HepG2 (cell line): ENCODE data around the gene BCAS1. TPM values are rescaled to one million over a fixed set of nuclear protein-coding genes. Genes with fewer than 3 reads are reported as not detected.

Experiments used
- ATAC-seq: fragments of 200-7000 bp; cut with Tn5 transposase; 3 replicates; pipeline ENCODE4 v1.9.1; 2020; ENCODE audit warnings: mild to moderate bottlenecking, moderate library complexity
- BruUV-seq: library from RNA; stranded (reverse); fragments of 400-500 nt; replicated peaks from 2 replicates; lab custom pipeline; 2021; lab: Mats Ljungman, UMichigan
- CTCF ChIA-PET: fragments of 300-600 bp; formaldehyde crosslinking; extraction: SDS; loops from one replicate; lab custom pipeline; 2021; ENCODE audit warnings: low total read pairs, inconsistent platforms, low intra/inter-chr PET ratio; lab: Yijun Ruan, JAX
- POLR2A ChIA-PET: fragments of 350-600 bp; sonication (Branson Sonifier 250); formaldehyde crosslinking; loops from one replicate; lab custom pipeline; 2020; ENCODE audit warnings: antibody characterized with exemption, inconsistent platforms; lab: Yijun Ruan, JAX
- DNase-seq: peaks from one replicate; pipeline ENCODE4 v3.0.0-alpha.2; 2015; ENCODE audit warnings: low spot score
- FAIRE-seq: peaks from 3 replicates; lab custom pipeline; 2011; peaks lifted over from hg19 to GRCh38; lab: Jason Lieb, UNC
- H2AFZ ChIP-seq: one replicate; pipeline ENCODE4 v1.6.1; 2011; ENCODE audit warnings: low read length, inconsistent platforms
- H3K27ac ChIP-seq: fragments of 300-600 bp; 3 replicates; pipeline ENCODE4 v1.8.0; 2011; ENCODE audit warnings: mixed run types, mild to moderate bottlenecking, mixed read lengths, low read length, inconsistent platforms; ENCODE audit not compliant: insufficient read depth; ENCODE audit errors: extremely low read length
- H3K27me3 ChIP-seq, 2 experiments: fragments of 200-600 bp in 1 of 2; 2 replicates in 1 of 2; 3 replicates in 1 of 2; pipeline versions ENCODE4 v1.6.0 to v1.8.0; 2011; ENCODE audit warnings: low read length in 2 of 2, mild to moderate bottlenecking in 2 of 2, moderate library complexity in 2 of 2, inconsistent platforms in 1 of 2; ENCODE audit not compliant: insufficient read depth in 2 of 2, control insufficient read depth in 1 of 2
- H3K36me3 ChIP-seq, 2 experiments: fragments of 200-600 bp in 1 of 2; replicated peaks in 1 of 2; 2 replicates in 1 of 2; 3 replicates in 1 of 2; pipeline versions ENCODE4 v1.5.1 to v1.8.0; 2011; ENCODE audit warnings: low read length in 2 of 2, inconsistent platforms in 1 of 2; ENCODE audit not compliant: insufficient read depth in 2 of 2, control insufficient read depth in 1 of 2
- H3K4me1 ChIP-seq: 2 replicates; pipeline ENCODE4 v1.5.1; 2012; ENCODE audit warnings: low read length, inconsistent platforms; ENCODE audit not compliant: insufficient read depth
- H3K4me2 ChIP-seq: 2 replicates; pipeline ENCODE4 v1.6.0; 2011; ENCODE audit warnings: low read depth, low read length, inconsistent platforms
- H3K4me3 ChIP-seq, 3 experiments: fragments of 200-600 bp in 1 of 3; sonication (generic), shearing (Covaris generic) in 1 of 3; replicated peaks in 1 of 3; 2 replicates each; pipeline ENCODE4 v1.5.1; 2011 to 2016; ENCODE audit warnings: low read length in 3 of 3, inconsistent platforms in 2 of 3, low read depth in 2 of 3, mild to moderate bottlenecking in 2 of 3, control low read depth in 1 of 3, mixed read lengths in 1 of 3; ENCODE audit not compliant: insufficient read depth in 1 of 3
- H3K79me2 ChIP-seq: one replicate; pipeline ENCODE4 v1.6.1; 2011; ENCODE audit warnings: low read length, inconsistent platforms; ENCODE audit not compliant: insufficient read depth
- H3K9ac ChIP-seq: 2 replicates; pipeline ENCODE4 v1.6.0; 2011; ENCODE audit warnings: mild to moderate bottlenecking, low read depth, low read length, inconsistent platforms; ENCODE audit not compliant: insufficient read depth
- H3K9me3 ChIP-seq: 2 replicates; pipeline ENCODE4 v1.5.1; 2012; ENCODE audit warnings: mild to moderate bottlenecking, low read length
- H4K20me1 ChIP-seq: 2 replicates; pipeline ENCODE4 v1.6.0; 2011; ENCODE audit warnings: inconsistent platforms, mild to moderate bottlenecking, low read length, moderate library complexity; ENCODE audit not compliant: insufficient read depth
- MAFK ChIP-seq, 2 experiments: IDR thresholded peaks in 1 of 2; conservative IDR thresholded peaks in 1 of 2; 2 replicates each; pipeline ENCODE4 v1.6.1; 2011; ENCODE audit warnings: improper control_type of control experiment in 2 of 2, low read length in 2 of 2
- NFATC3 ChIP-seq: sonication (generic); formaldehyde crosslinking; IDR thresholded peaks from 2 replicates; pipeline ENCODE4 v1.5.1; 2020; ENCODE audit warnings: mild to moderate bottlenecking, missing genetic modification reagents
- NFYB ChIP-seq: sonication (generic); formaldehyde crosslinking; IDR thresholded peaks from 2 replicates; pipeline ENCODE4 v1.4.0; 2020; ENCODE audit warnings: missing genetic modification reagents
- TGIF2 ChIP-seq: IDR thresholded peaks from 2 replicates; pipeline ENCODE4 v1.6.1; 2016; ENCODE audit warnings: control low read depth, missing compliant biosample characterization
- ZFP37 ChIP-seq: sonication (generic); formaldehyde crosslinking; IDR thresholded peaks from 2 replicates; pipeline ENCODE4 v1.4.0; 2020; ENCODE audit warnings: missing genetic modification reagents, borderline replicate concordance
- WGBS: methylation state at CpG from one replicate; pipeline ENCODE4 v1.1.6; 2017; ENCODE audit warnings: low lambda C conversion rate; 5-methylcytosine and 5-hydroxymethylcytosine counted together
- in situ Hi-C: cut with HindIII; loops from 2 replicates; pipeline ENCODE4 v1.10.0; 2017; ENCODE audit warnings: low pct_unique_long_range_greater_than_20kb; ENCODE audit not compliant: extremely low pct_ligation_motif_present
- intact Hi-C: fragments of 100-400 bp; cut with micrococcal nuclease; formaldehyde crosslinking; loops from one replicate; pipeline ENCODE4 v1.10.0; 2022; ENCODE audit not compliant: unreplicated experiment
- polyA plus RNA-seq, 8 experiments: library from polyadenylated mRNA; depleted of rRNA in 3 of 8; stranded (reverse) in 7 of 8; unstranded in 1 of 8; fragments of >200 nt; fragmentation: Illumina TruSeq in 4 of 8; extraction: Trizol in 4 of 8; gene quantifications; 2 replicates each; pipeline versions ENCODE4 v1.2.1 to v1.2.3, GENCODE V29; 2011 to 2016; ENCODE audit warnings: low read depth in 4 of 8, missing spikeins in 1 of 8, mixed read lengths in 1 of 8; ENCODE audit not compliant: insufficient read depth in 1 of 8
- total RNA-seq, 5 experiments: library from RNA; depleted of rRNA; stranded (reverse); fragments of >200 nt; fragmentation: Illumina TruSeq; extraction: Trizol; gene quantifications; 2 replicates each; pipeline ENCODE4 v1.2.3, GENCODE V29; 2016; ENCODE audit warnings: low read depth in 1 of 5

BCAS1 gene
- total and polyA plus RNA-seq, 2 of the 13 experiments (the other 11 are each of a cell fraction or from before 2014, with no cell fraction given) = 0.55 to 0.91 TPM

DNA sequence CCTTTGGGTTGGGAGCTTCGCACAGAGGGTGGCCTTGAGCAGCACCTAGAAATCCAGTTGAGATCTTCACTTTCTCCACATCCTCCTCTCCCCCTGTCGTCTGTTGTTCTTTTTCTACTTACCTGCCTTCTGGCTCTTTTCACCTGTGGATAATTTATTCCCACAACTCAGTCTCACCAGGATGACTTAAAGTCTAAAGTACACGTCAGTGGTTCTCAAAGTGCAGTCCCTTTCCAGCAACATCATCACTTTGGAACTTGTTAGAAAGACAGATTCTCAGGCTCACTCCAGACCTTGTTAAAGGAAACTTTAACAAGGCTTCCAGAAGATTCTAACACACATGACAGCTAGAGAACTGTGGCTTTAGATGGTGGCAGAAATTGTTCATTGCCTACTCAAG is 27.7 kb upstream of the BCAS1 start:
- peak in 1 of 2 experiments; percentile 22; a peak in 1 of 4 replicates for TF ChIP-seq MAFK (conservative IDR thresholded peaks at IDR 0.05 in 1 of 2, IDR thresholded peaks at IDR 0.05 in 1 of 2; ENCODE audit: low read length in 2 of 2)
- no peak for TF ChIP-seq NFATC3 (CRISPR knock-in tag)
- TF ChIP-seq, all 625 proteins: peak for 1
- FAIRE-seq = no peak
- Histone ChIP-seq H3K4me3 (no peak overlapping the region), H3K4me1 (peaks cover 54% of the 10 kb centered on the region), H3K9me3 (no peaks in the 10 kb centered on the region), H3K9ac (no peak overlapping the region), H3K4me2 (no peak overlapping the region), H4K20me1 (no peaks in the 10 kb centered on the region), H3K27ac (no peak overlapping the region), H3K27me3 (no peaks in the 10 kb centered on the region), H3K79me2 (no peaks in the 10 kb centered on the region), H2AFZ (no peak overlapping the region), H3K36me3 (no peaks in the 10 kb centered on the region)
- intact Hi-C loops = loop anchor here (5.0 kb wide), 1 partner anchor 549 kb away; no protein-coding TSS in a partner anchor
- no peak for DNase-seq
- POLR2A ChIA-PET = interaction anchor here (1.8 to 4.3 kb wide), 4 partner anchors 10 to 110 kb away, joined by 13 to 40 read pairs (median 16); partner anchors contain the start of gene PFDN4
- BruUV-seq = no TSS peak
- CTCF ChIA-PET = interaction anchor here (7.4 kb wide), 1 partner anchor 101 kb away, joined by 358 read pairs; no protein-coding TSS in a partner anchor
- no peak for ATAC-seq
- in situ Hi-C loops = loop anchor here (5.0 to 10.0 kb wide), 2 partner anchors 99 to 523 kb away; no protein-coding TSS in a partner anchor
- WGBS = 93% methylated on average over 3 of the region's 3 CpGs

DNA sequence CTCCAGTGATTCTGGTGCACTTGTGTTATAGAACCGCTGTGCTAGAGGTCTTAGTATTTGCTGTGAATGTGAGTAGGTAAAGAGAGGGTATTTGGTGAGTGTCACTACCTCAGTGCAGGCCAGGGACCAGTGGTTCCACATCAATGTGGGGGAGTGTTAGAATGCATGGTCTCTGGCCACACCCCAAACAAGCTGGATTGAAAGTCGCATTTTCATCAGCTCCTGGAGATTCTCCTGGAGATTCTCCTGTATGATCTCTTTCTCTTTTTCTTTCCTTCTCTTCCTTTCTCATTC is 26.8 kb upstream of the BCAS1 start:
- no peaks in the 10 kb centered on the region for H4K20me1 ChIP-seq
- H3K79me2 ChIP-seq = no peaks in the 10 kb centered on the region
- no TSS peak for BruUV-seq
- ChIA-PET POLR2A (interaction anchor here (0.6 to 3.8 kb wide), 6 partner anchors 11 to 111 kb away, joined by 4 to 19 read pairs (median 14); partner anchors contain the start of gene PFDN4), CTCF (interaction anchor here (1.0 to 7.4 kb wide), 5 partner anchors 10 to 112 kb away, joined by 3 to 358 read pairs (median 3); partner anchors contain the start of gene PFDN4)
- no peak overlapping the region for H3K4me3 ChIP-seq
- no peak overlapping the region for H2AFZ ChIP-seq
- in situ Hi-C loops (loop anchor here (5.0 to 10.0 kb wide), 2 partner anchors 100 to 522 kb away; no protein-coding TSS in a partner anchor), intact Hi-C loops (loop anchor here (5.0 kb wide), 1 partner anchor 550 kb away; no protein-coding TSS in a partner anchor)
- ATAC-seq = peak; percentile 53
- no peaks in the 10 kb centered on the region for H3K36me3 ChIP-seq
- 95% methylated on average over 2 of the region's 2 CpGs for WGBS
- no peak overlapping the region for H3K4me2 ChIP-seq
- TF ChIP-seq TGIF2 (CRISPR knock-in tag) (0 out of 2 replicates have a peak, but pooled peaks have one; percentile 41), NFYB (CRISPR knock-in tag) (no peak), ZFP37 (no peak)
- TF ChIP-seq, all 625 proteins: peak for 1
- H3K27ac ChIP-seq = no peak overlapping the region
- no peak overlapping the region for H3K9ac ChIP-seq
- H3K4me1 ChIP-seq = peaks cover 45% of the 10 kb centered on the region
- FAIRE-seq (no peak), DNase-seq (no peak)
- H3K27me3 ChIP-seq = no peaks in the 10 kb centered on the region
- no peaks in the 10 kb centered on the region for H3K9me3 ChIP-seq
